ENCODE results near the gene APBA2.

GRCh38 chr15:28907338-28907960, 21.7 kb downstream of the APBA2 start:
- TF ChIP-seq CTCF (IDR thresholded peaks at IDR 0.05), result no peak
- no peak for TF ChIP-seq POLR2A (IDR thresholded peaks at IDR 0.05)
